ENCODE data around the gene COX7A2L. TPM values are rescaled to one million over a fixed set of nuclear protein-coding genes. Genes with fewer than 3 reads are reported as not detected.

COX7A2L gene
- polyA plus RNA-seq, 1 of the 3 experiments (the other 2 are of a cell fraction), result 77.6 TPM

DNA sequence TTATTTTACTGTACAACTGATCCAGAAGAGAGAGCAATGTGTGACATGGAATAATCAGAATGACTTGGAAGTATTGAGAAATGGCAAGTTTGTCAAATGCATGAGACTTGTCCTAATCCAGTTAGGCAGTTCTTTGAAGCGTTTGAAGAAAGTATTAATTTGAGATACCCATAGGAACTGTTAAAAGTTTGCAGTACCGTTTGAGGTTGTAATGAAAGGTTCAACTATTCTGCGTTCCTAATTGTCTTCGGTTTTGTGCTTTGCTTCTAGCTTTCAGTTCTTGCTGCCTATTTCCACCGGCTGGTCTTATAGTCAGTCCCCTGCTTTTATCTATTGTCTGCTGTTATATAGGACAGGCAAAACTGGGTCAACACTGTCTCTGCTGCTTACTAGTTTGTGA lies 41.8 kb downstream of the COX7A2L start (continued):
- TF ChIP-seq JUND (IDR thresholded peaks at IDR 0.05) (no peak), TEAD4 (IDR thresholded peaks at IDR 0.05; ENCODE audit: borderline replicate concordance, insufficient read depth) (no peak), FOXM1 (IDR thresholded peaks at IDR 0.05; ENCODE audit: low read depth) (no peak)
- TF ChIP-seq, protein P1, sequence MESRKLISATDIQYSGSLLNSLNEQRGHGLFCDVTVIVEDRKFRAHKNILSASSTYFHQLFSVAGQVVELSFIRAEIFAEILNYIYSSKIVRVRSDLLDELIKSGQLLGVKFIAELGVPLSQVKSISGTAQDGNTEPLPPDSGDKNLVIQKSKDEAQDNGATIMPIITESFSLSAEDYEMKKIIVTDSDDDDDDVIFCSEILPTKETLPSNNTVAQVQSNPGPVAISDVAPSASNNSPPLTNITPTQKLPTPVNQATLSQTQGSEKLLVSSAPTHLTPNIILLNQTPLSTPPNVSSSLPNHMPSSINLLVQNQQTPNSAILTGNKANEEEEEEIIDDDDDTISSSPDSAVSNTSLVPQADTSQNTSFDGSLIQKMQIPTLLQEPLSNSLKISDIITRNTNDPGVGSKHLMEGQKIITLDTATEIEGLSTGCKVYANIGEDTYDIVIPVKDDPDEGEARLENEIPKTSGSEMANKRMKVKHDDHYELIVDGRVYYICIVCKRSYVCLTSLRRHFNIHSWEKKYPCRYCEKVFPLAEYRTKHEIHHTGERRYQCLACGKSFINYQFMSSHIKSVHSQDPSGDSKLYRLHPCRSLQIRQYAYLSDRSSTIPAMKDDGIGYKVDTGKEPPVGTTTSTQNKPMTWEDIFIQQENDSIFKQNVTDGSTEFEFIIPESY (IDR thresholded peaks at IDR 0.05; ENCODE audit: borderline replicate concordance, low read depth), result no peak
- TF ChIP-seq, protein P2, sequence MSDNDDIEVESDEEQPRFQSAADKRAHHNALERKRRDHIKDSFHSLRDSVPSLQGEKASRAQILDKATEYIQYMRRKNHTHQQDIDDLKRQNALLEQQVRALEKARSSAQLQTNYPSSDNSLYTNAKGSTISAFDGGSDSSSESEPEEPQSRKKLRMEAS (IDR thresholded peaks at IDR 0.05; ENCODE audit: low read depth), result no peak

DNA sequence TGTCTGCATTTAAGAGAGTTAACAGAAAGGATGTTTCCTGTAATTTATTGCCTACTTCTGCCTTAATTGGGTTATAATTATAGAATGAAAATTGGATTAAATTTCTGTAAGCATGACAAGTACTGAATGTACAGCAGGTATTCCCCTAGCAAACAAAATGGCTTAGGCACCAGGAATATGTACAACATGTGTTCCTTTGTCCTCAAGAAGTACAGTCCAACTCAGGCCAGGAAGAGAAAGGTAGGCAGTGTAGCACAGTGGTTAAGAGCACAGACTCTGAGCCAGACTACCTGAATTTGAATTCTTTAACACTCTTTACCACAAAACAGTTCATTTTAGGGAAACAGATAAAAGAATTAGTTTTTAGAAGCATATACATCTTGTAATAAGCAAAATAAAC lies 43.1 kb downstream of the COX7A2L start:
- no peaks in the 10 kb centered on the region for H3K9me2 ChIP-seq
- no peak overlapping the region for H3K27ac ChIP-seq (ENCODE audit: low read depth in 2 of 2, low read length in 1 of 2)
- no peak overlapping the region for H2AFZ ChIP-seq (ENCODE audit: low read depth)
- CTCF ChIA-PET, result interaction anchor here (2.3 to 2.5 kb wide), 2 partner anchors 10 to 11 kb away, joined by 10 to 16 read pairs; no protein-coding TSS in a partner anchor
- H3K27me3 ChIP-seq (ENCODE audit: insufficient read depth), result no peaks in the 10 kb centered on the region
- no peak for DNase-seq
- no peak overlapping the region for H3K4me2 ChIP-seq
- no peaks in the 10 kb centered on the region for H3K79me2 ChIP-seq (ENCODE audit: insufficient read depth)
- H3K4me1 ChIP-seq (ENCODE audit: control insufficient read depth in 1 of 2, insufficient read depth in 2 of 2, low read depth in 1 of 2, low read length in 1 of 2), result peaks cover 0 to 27% of the 10 kb centered on the region in 2 experiments; a peak in 1 of 4 replicates
- H4K20me1 ChIP-seq (ENCODE audit: insufficient read depth), result no peaks in the 10 kb centered on the region
- H3K36me3 ChIP-seq (replicated peaks in 1 of 2; ENCODE audit: control insufficient read depth in 1 of 2, insufficient read depth in 2 of 2, low read length in 1 of 2), result peaks cover 59 to 68% of the 10 kb centered on the region in 2 experiments
- no peak for TF ChIP-seq EP300 (IDR thresholded peaks at IDR 0.05; ENCODE audit: borderline replicate concordance in 1 of 2, low read depth in 1 of 2, low read length in 1 of 2)
- TF ChIP-seq, protein P3, sequence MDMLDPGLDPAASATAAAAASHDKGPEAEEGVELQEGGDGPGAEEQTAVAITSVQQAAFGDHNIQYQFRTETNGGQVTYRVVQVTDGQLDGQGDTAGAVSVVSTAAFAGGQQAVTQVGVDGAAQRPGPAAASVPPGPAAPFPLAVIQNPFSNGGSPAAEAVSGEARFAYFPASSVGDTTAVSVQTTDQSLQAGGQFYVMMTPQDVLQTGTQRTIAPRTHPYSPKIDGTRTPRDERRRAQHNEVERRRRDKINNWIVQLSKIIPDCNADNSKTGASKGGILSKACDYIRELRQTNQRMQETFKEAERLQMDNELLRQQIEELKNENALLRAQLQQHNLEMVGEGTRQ (IDR thresholded peaks at IDR 0.05; ENCODE audit: borderline replicate concordance, low read depth, low read length), result no peak
- no peak for TF ChIP-seq SIN3A (IDR thresholded peaks at IDR 0.05; ENCODE audit: borderline replicate concordance, low read depth, low read length)
- TF ChIP-seq NFIC (IDR thresholded peaks at IDR 0.05; ENCODE audit: borderline replicate concordance), result no peak
- no peak overlapping the region for H3K9ac ChIP-seq
- H3F3A ChIP-seq (replicated peaks; ENCODE audit: insufficient read depth), result peaks cover 24% of the 10 kb centered on the region
- POLR2A ChIA-PET, result no interaction called here
- H3K9me3 ChIP-seq, result no peaks in the 10 kb centered on the region
- no peak overlapping the region for H3K4me3 ChIP-seq (ENCODE audit: low read depth in 2 of 2, low read length in 1 of 2)

DNA sequence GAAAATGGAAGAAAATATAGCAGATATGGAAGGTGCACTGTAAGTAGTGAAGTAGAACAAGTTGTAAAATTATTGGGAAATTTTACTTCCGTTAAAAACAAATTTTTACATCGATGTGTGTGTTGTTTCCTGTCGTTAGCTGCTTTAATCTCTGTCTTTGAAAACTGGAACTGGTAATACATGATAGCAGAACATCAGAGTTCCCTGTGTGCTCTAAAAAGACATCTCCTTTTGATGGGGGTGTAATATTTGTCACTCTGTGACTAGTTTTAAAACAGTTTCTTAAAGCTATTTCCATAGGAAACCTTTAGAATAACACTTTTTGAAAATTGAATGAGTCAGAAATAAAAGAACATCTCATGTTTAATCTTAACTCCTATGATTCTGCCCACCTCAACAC lies 43.5 kb downstream of the COX7A2L start:
- no peak overlapping the region for H2AFZ ChIP-seq (ENCODE audit: low read depth)
- H3K9me3 ChIP-seq, result no peaks in the 10 kb centered on the region
- ChIA-PET POLR2A (no interaction called here), CTCF (interaction anchor here (2.3 kb wide), 1 partner anchor 10 kb away, joined by 10 read pairs; no protein-coding TSS in a partner anchor)
- no peak overlapping the region for H3K27ac ChIP-seq (ENCODE audit: low read depth in 2 of 2, low read length in 1 of 2)
- no peak overlapping the region for H3K4me3 ChIP-seq (ENCODE audit: low read depth in 2 of 2, low read length in 1 of 2)
- H3K4me2 ChIP-seq, result no peak overlapping the region
- WGBS (ENCODE audit: low lambda C conversion rate), result 96% methylated on average over 3 of the region's 3 CpGs
- no peaks in the 10 kb centered on the region for H3K79me2 ChIP-seq (ENCODE audit: insufficient read depth)
- H3F3A ChIP-seq (replicated peaks; ENCODE audit: insufficient read depth), result peaks cover 24% of the 10 kb centered on the region
- peaks cover 55 to 64% of the 10 kb centered on the region in 2 experiments for H3K36me3 ChIP-seq (replicated peaks in 1 of 2; ENCODE audit: control insufficient read depth in 1 of 2, insufficient read depth in 2 of 2, low read length in 1 of 2)
- TF ChIP-seq RAD21 (IDR thresholded peaks at IDR 0.05; ENCODE audit: low read length), result no peak
- H4K20me1 ChIP-seq (ENCODE audit: insufficient read depth), result no peaks in the 10 kb centered on the region
- no peaks in the 10 kb centered on the region for H3K27me3 ChIP-seq (ENCODE audit: insufficient read depth)
- H3K4me1 ChIP-seq (ENCODE audit: control insufficient read depth in 1 of 2, insufficient read depth in 2 of 2, low read depth in 1 of 2, low read length in 1 of 2), result peaks cover 0 to 27% of the 10 kb centered on the region in 2 experiments; a peak in 1 of 4 replicates
- no peak for DNase-seq
- no peaks in the 10 kb centered on the region for H3K9me2 ChIP-seq
- H3K9ac ChIP-seq, result no peak overlapping the region
